Measurements from ENCODE around the gene PEDS1. TPM values are rescaled to one million over a fixed set of nuclear protein-coding genes. Genes with fewer than 3 reads are reported as not detected.

The PEDS1 gene
- total and polyA plus RNA-seq, 2 of the 8 experiments (the other 6 are each of a cell fraction or from before 2014, with no cell fraction given) = 28.9 to 75.9 TPM

DNA sequence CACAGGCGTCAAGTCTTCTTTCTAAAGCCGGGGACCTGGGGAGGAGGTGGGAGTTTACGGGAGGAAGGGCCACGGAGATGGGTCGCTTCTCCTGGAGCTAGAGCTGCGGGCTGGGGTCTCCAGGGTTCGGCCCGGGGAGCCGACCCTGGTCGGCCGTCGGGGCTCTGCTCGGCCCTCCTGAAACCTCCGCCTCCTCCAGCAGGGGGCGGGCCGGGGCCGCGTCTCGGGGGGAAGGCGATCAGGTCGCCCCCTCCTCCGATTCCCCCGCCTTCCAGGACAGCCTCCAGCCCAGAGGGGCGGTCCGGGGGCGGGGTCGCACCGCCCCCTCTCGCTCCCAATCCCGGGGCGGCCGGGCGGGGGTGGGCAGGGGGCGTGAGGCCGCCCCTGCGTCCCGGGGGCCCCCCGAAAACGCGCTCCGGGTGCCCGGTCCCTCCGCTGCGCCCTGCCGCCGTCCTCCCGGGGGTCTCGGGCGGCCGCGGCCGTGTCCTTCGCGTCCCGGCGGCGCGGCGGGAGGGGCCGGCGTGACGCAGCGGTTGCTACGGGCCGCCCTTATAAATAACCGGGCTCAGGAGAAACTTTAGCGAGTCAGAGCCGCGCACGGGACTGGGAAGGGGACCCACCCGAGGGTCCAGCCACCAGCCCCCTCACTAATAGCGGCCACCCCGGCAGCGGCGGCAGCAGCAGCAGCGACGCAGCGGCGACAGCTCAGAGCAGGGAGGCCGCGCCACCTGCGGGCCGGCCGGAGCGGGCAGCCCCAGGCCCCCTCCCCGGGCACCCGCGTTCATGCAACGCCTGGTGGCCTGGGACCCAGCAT is 36.9 kb upstream of the PEDS1 start, which contains the start of gene CEBPB (continued):
- TF ChIP-seq EP300 (IDR thresholded peaks at IDR 0.05; ENCODE audit: borderline replicate concordance in 1 of 2, low read depth in 2 of 2, low read length in 2 of 2) = no peak; a peak in 1 of 3 replicates
- peak; percentile 83 to 86 for TF ChIP-seq RAD21 (IDR thresholded peaks at IDR 0.05 in 1 of 2, conservative IDR thresholded peaks at IDR 0.05 in 1 of 2; ENCODE audit: low read depth in 2 of 2, low read length in 2 of 2)
- peak; percentile 74 for TF ChIP-seq TAF1 (IDR thresholded peaks at IDR 0.05; ENCODE audit: low read depth, low read length)
- peak; percentile 33 for TF ChIP-seq TAF7 (optimal IDR thresholded peaks at IDR 0.05; ENCODE audit: borderline replicate concordance, low read depth, low read length)
- no peak for TF ChIP-seq TEAD4 (IDR thresholded peaks at IDR 0.05; ENCODE audit: low read depth, low read length)
- no peak for TF ChIP-seq CBX8 (IDR thresholded peaks at IDR 0.05; ENCODE audit: borderline replicate concordance, low read depth, low read length)
- TF ChIP-seq SP1 (IDR thresholded peaks at IDR 0.05; ENCODE audit: low read depth, low read length) = no peak; the same call in 1 of the 2 replicates
- no peak for TF ChIP-seq USF2 (IDR thresholded peaks at IDR 0.05; ENCODE audit: low read length)
- no peak for TF ChIP-seq SIX5 (IDR thresholded peaks at IDR 0.05; ENCODE audit: low read depth, low read length)
- TF ChIP-seq CHD2 (IDR thresholded peaks at IDR 0.05; ENCODE audit: low read length) = no peak
- TF ChIP-seq RFX5 (IDR thresholded peaks at IDR 0.05; ENCODE audit: borderline replicate concordance, low read depth, low read length) = peak; percentile 57; the same call in 1 of the 2 replicates
